GM21390 (cell line): ENCODE results near the gene FCRL1.

Source experiments
- ATAC-seq: cut with Tn5 transposase; IDR thresholded peaks from one replicate; pipeline ENCODE4 v1.9.1; 2021; ENCODE audit not compliant: unreplicated experiment

The FCRL1 gene, protein sequence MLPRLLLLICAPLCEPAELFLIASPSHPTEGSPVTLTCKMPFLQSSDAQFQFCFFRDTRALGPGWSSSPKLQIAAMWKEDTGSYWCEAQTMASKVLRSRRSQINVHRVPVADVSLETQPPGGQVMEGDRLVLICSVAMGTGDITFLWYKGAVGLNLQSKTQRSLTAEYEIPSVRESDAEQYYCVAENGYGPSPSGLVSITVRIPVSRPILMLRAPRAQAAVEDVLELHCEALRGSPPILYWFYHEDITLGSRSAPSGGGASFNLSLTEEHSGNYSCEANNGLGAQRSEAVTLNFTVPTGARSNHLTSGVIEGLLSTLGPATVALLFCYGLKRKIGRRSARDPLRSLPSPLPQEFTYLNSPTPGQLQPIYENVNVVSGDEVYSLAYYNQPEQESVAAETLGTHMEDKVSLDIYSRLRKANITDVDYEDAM

DNA sequence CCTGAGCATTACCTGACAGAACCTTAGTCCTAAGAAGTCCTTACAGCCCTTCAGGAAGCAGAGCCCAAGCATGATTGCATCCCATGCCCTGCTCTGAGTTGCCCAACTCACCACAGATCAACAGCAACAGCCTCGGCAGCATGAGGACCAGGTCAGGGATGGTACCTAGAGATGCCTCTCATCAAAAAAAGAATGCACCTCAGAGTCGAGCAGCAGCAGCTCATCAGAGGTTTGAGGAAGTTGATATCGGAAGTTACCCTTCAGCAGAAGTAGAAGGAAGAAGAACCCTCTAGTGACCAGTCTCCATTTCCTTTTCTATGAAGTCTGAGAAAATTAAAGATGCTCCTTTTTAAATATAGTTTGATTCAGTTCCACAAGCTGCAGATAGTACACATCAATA lies at the start of gene FCRL1:
Gene FCRL1, minus strand, starts transcription at position 225 of the 400 bp plus-strand sequence. Its CDS starts 83 bp downstream, at position 142.
- no peak for ATAC-seq

- no peak for ATAC-seq
Measured at GRCh38 chr1:157868654-157869053, 48.7 kb upstream of the FCRL1 start.

- ATAC-seq, result no peak
Measured at GRCh38 chr1:157862114-157863070, 42.5 kb upstream of the FCRL1 start.

DNA sequence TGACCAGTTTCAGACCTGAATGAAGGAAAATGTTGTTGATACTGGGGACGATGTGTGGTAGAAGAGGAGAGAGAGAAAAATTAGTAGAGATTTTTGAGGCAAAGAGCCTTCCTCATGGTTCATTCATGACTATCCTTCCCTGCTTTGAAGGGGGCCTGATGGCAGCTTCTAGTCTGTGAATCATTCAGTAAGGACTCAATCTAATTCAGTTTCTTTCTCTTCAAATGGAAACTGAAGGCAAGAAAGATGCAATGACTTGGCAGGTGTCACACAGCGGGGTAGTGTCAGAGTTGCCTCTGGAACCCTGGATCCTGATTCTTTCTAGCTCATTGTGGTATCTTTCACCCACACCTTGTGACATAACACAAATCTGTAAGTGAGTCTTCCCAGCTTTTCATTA lies 36.6 kb upstream of the FCRL1 start:
- ATAC-seq, result peak; percentile 84

DNA sequence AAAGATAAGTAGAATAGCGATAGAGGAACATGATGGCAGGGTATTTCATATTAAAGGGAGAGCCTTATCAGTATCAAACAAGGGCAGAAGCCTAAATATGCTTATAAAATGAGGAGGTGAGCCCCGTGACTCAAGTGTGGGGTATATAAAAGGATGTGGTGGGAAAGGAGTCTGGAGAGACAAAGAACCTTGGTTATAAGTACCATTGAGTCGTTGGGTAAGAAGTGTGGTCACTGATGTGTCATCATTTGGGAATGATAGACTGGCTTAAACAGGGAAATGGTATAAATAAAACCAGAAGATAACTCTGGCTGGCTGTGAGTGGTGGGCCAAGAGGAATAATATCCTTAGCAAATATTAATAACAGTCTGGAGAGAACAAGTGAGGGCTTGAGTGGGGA lies 32.6 kb upstream of the FCRL1 start:
- no peak for ATAC-seq

DNA sequence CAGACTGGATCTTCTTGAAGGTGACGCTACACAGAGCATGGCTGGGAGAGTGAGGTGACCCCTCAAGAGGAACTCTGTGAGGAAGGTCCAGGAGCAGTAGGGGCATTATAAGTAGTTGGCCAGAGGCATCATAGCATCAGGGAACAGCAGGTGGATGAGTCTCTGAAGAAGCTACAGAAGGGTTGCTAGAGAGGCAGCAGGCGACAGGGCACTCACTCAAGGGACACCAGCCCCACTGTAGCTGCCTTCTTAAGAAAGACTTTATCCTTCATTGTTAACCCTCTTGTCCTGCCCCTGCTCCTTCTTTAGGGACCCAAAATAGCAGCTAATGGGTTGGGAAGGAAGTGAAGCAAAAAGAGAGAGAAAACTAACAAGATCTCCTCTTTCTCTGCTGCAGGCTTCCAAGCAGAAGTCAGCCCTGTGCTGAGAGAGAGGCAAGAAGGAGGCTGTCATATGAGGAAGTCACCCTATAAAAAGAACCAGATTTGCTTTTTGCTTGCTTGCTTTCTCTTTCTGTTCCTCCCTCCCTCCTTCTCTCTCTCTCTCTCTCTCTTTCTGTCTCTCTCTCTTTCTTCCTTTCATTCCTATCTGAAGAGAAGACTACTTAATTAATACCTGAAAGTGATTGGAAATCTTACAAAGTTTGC lies 29.4 kb upstream of the FCRL1 start:
- peak; percentile 87 for ATAC-seq

DNA sequence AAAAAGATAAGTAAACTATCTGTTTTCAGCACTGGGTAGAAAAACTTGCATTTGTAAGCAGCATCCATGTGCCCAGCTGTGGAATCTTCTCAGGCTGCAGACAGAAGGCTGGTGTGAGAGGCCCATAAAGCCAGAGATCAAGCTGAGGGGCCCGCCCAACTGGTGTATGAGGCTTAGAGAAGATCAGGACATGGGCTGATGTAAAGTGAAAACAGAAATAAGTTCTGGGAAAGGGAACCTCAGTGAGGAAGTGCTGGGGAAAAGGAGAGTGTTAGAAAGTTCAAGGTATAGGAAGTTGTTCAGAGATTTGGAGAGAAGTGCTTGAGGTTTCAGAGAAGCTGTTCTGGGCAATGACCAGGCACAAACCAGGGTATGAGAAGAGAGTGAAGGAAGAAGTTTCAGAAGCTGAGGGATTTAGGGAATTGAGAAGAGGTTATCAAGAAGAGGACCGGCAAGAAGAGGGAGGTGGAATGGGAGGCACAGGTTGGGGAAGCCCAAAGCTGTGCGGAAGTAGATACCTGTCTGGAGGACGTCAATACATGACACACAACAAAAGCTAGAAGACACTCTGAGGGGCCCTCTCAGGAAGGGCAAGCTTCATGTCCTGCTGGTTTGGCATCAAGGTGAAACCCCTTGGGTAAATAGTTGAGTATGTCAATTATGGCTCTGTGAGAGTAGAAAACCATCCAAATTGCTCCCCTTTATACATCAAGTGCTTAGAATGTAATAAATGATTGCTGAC lies 24.3 kb upstream of the FCRL1 start:
- ATAC-seq, result no peak

GRCh38 chr1:157842939-157843338 lies 23.0 kb upstream of the FCRL1 start:
- no peak for ATAC-seq

- no peak for ATAC-seq
Measured at GRCh38 chr1:157841708-157842107, 21.8 kb upstream of the FCRL1 start, which contains the start of gene CD5L. CD5L (minus strand) TSS chr1:157841808; CDS start chr1:157841701, 107 bp downstream.

- no peak for ATAC-seq
Measured at GRCh38 chr1:157838966-157839365, 19.0 kb upstream of the FCRL1 start.

- ATAC-seq, result no peak
Measured at GRCh38 chr1:157834430-157834829, 14.5 kb upstream of the FCRL1 start.

GRCh38 chr1:157833145-157833544 lies 13.2 kb upstream of the FCRL1 start:
- no peak for ATAC-seq

GRCh38 chr1:157831968-157832626 lies 12.2 kb upstream of the FCRL1 start:
- ATAC-seq, result no peak

DNA sequence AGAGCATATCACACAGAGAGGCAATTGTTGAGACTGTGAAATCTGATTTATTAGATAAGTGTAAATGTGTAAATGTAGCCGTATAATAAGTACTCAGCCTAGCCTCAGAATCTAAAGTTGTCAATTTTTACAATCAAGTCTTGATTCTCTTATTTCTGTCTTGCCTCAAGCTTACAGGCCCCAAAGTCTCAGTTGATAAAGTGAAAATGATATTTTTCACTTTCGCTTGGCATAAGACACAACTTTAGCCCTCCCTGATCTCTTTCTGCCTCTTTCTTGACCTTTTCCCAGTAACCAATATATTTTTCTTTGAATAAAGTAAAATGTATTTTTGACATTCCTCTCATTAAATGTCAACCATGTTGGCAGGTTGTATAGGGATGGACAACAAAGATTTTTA lies 11.0 kb upstream of the FCRL1 start:
- ATAC-seq, result no peak

GRCh38 chr1:157829711-157830110 lies 9.8 kb upstream of the FCRL1 start:
- ATAC-seq, result no peak

DNA sequence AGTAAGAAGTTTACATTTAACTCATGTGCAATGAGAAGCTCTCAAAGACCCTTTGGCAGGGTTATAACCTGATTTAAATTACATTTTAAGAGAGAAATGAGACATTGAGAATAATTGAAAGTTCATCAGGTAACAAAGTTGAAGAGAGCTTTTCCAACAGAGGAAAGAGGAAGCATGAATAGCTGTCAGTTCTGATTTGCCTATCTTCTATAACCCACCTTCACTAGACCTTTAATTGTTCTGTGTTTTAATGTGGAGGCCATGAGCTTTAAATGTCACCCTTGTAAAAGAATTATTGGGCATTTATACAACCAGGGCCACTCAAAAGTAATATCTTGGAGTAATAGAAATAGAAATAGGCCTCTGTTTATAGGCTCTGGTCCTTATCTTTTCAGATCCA lies 9.3 kb upstream of the FCRL1 start:
- ATAC-seq, result no peak

GRCh38 chr1:157820299-157820698 lies 379 bp upstream of the FCRL1 start:
- ATAC-seq, result no peak

GRCh38 chr1:157819215-157819614 lies 705 bp downstream of the FCRL1 start:
- no peak for ATAC-seq

DNA sequence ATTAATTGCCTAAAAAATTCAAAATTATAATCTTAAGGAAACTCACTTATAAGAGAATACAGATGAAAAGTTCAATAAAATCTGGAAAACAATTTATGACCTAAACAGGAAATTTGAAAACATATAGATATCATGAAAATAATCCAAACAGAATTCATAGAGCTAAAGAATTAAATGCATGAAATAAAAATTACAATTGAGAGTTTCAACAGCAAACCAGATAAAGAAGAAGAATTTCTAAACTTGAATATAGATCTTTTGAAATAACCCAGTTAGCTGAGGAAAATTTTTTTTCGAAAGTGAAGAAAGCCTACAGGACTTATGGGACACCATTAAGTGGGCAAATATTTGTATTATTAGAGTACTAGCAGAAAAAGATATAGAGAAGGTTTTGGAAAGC lies 6.7 kb downstream of the FCRL1 start:
- ATAC-seq, result no peak
